NB4 (cell line): ENCODE results near the gene UBAP1L.
"Not testable (repeated sequence)": the region's sequence is repeated elsewhere in the genome, so short reads cannot be mapped to it uniquely, and the experiment has no call there.

Experiments
- POLR2A ChIP-seq: IDR thresholded peaks from 2 replicates; pipeline ENCODE4 v1.6.1; 2011; ENCODE audit warnings: mild to moderate bottlenecking; ENCODE audit not compliant: insufficient read length; ENCODE audit errors: extremely low read depth
- TF ChIP-seq, protein P1 (sequence below): IDR thresholded peaks from one replicate; pipeline ENCODE4 v1.5.1; 2012; ENCODE audit warnings: low read depth, low read length
- TF ChIP-seq, protein P2 (sequence below): IDR thresholded peaks from 2 replicates; pipeline ENCODE4 v1.6.1; 2011; ENCODE audit warnings: low read depth, low read length

DNA sequence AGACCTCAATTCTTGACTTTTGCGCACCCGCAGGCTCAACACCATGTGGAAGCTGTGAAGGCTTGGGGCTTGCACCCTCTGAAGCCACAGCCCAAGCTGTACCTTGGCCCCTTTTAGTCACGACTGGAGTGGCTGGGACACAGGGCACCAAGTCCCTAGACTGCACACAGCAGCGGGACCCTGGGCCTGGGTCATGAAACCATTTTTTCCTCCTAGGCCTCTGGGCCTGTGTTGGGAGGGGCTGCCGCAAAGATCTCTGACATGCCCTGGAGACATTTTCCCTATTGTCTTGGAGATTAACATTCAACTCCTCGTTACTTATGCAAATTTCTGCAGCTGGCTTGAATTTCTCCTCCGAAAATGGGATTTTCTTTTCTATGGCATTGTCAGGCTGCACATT lies 22.1 kb upstream of the UBAP1L start:
- TF ChIP-seq, protein P1, sequence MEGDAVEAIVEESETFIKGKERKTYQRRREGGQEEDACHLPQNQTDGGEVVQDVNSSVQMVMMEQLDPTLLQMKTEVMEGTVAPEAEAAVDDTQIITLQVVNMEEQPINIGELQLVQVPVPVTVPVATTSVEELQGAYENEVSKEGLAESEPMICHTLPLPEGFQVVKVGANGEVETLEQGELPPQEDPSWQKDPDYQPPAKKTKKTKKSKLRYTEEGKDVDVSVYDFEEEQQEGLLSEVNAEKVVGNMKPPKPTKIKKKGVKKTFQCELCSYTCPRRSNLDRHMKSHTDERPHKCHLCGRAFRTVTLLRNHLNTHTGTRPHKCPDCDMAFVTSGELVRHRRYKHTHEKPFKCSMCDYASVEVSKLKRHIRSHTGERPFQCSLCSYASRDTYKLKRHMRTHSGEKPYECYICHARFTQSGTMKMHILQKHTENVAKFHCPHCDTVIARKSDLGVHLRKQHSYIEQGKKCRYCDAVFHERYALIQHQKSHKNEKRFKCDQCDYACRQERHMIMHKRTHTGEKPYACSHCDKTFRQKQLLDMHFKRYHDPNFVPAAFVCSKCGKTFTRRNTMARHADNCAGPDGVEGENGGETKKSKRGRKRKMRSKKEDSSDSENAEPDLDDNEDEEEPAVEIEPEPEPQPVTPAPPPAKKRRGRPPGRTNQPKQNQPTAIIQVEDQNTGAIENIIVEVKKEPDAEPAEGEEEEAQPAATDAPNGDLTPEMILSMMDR: not testable (repeated sequence)
- TF ChIP-seq, protein P2, sequence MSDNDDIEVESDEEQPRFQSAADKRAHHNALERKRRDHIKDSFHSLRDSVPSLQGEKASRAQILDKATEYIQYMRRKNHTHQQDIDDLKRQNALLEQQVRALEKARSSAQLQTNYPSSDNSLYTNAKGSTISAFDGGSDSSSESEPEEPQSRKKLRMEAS: not testable (repeated sequence)
- TF ChIP-seq POLR2A: not testable (repeated sequence)
